ENCODE measurements around the gene C1orf122. TPM values are rescaled to one million over a fixed set of nuclear protein-coding genes. Genes with fewer than 3 reads are reported as not detected.

C1orf122 gene
- 10 to 100 TPM; 15.4 to 25.6 (median 20.1) TPM for total RNA-seq

DNA sequence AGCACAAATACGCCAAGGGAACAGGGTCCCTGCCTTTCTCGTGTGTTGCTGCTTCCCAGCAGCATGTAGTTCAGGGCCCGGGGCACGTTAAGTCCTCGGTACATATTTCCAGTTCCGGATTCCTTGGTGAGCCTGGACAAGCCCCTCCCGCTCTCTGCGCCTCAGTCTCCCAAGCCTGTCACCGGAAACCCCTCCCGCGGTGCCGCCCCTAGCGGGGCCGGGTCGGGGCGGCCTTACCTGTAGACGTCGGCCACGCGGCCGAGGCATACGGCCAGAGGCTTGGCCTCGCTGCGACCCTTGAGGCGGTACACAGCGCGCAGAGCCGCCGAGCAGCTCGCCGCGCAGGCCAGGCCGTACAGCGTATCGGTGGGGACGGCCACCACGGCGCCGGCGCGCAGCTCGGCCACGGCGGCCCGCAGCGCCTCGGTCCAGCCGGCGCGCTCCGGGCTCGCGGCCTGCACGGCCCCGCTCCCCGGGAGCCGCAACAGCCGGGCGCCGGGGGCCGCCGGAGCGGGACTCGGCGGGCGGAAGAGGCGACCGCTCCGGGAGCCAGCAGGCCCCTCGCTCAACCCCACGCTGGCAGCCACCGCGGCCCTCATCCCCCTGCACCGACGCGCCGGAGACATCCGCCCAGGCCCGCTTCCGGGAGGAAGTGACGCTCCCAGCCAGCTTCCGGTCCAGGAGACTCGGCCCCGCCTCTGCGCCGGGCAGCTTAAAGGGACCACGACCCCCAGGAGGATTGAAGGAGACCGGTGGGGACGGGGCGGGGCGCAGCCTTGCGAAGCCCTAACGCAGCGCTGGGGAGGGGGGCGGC, at the start of gene C1orf122, which contains the start of gene YRDC:
C1orf122 (plus strand) TSS at position 236 of the 814 bp plus-strand sequence. CDS start 615 bp downstream, outside the sequence.
YRDC (minus strand) TSS at position 654 of the 814 bp plus-strand sequence; CDS start at position 626, 28 bp downstream.
- TF ChIP-seq CTCF (IDR thresholded peaks at IDR 0.05), result peak in 1 of 4 experiments; percentile 19
- peak; percentile 59 to 77 for TF ChIP-seq POLR2A (IDR thresholded peaks at IDR 0.05)
- Histone ChIP-seq H3K9me3 (no peaks in the 10 kb centered on the region), H3K4me3 (peak within 1 kb of the TSS; percentile 86 to 95), H3K27ac (peak within 1 kb of the TSS; percentile 90 to 97), H3K27me3 (no peaks in the 10 kb centered on the region), H3K36me3 (no peaks in the 10 kb centered on the region), H3K4me1 (peaks cover 14% of the 10 kb centered on the region in 2 donors)
- intact Hi-C loops (cut with DNase I; ENCODE audit: low total_unique reads), result no loop called here
- peak; percentile 91 to 94 for DNase-seq

GRCh38 chr1:37759451-37759850, 48.1 kb upstream of the C1orf122 start:
- H3K4me1 ChIP-seq, result no peaks in the 10 kb centered on the region
- peaks cover under 1 to 9% of the 10 kb centered on the region in 2 donors for H3K27me3 ChIP-seq
- H3K9me3 ChIP-seq, result no peaks in the 10 kb centered on the region
- no peak overlapping the region for H3K4me3 ChIP-seq
- no peaks in the 10 kb centered on the region for H3K36me3 ChIP-seq
- TF ChIP-seq POLR2A (IDR thresholded peaks at IDR 0.05) (no peak), CTCF (IDR thresholded peaks at IDR 0.05) (no peak)
- no peak for DNase-seq
- intact Hi-C loops (cut with DNase I; ENCODE audit: low total_unique reads), result no loop called here
- no peak overlapping the region for H3K27ac ChIP-seq

GRCh38 chr1:37761416-37762095, 46.0 kb upstream of the C1orf122 start:
- Histone ChIP-seq H3K36me3 (no peaks in the 10 kb centered on the region), H3K27ac (no peak overlapping the region), H3K9me3 (no peaks in the 10 kb centered on the region), H3K4me1 (no peaks in the 10 kb centered on the region), H3K4me3 (no peak overlapping the region), H3K27me3 (peaks cover 6 to 19% of the 10 kb centered on the region in 2 donors)
- TF ChIP-seq POLR2A (IDR thresholded peaks at IDR 0.05), result no peak
- no peak for TF ChIP-seq CTCF (IDR thresholded peaks at IDR 0.05)
- intact Hi-C loops (cut with DNase I; ENCODE audit: low total_unique reads), result no loop called here
- no peak for DNase-seq

DNA sequence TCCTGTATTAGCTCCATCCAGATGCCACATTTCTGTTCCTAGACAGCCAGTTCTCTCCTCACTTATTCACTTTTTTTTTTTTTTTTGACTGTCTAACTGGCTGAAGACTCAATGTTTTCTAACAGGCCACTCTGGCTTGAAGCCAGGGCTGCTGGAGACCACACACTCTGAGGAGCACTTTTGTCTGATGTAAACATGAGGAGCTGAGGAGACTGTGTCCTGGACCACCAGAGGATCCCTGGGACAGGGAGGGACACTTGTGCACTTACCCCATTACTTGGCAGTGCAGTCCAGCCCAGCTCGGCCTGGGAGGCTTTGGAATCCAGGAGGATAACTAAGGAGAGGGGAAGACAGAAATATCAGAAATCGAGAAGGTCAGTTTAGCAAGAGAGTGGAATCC, 45.1 kb upstream of the C1orf122 start:
- H3K36me3 ChIP-seq, result no peaks in the 10 kb centered on the region
- no peak overlapping the region for H3K27ac ChIP-seq
- no peak for DNase-seq
- TF ChIP-seq CTCF (IDR thresholded peaks at IDR 0.05), result no peak
- no peak for TF ChIP-seq POLR2A (IDR thresholded peaks at IDR 0.05)
- H3K4me1 ChIP-seq, result no peaks in the 10 kb centered on the region
- no peaks in the 10 kb centered on the region for H3K9me3 ChIP-seq
- H3K4me3 ChIP-seq, result no peak overlapping the region
- peaks cover 6 to 19% of the 10 kb centered on the region in 2 donors for H3K27me3 ChIP-seq
- intact Hi-C loops (cut with DNase I; ENCODE audit: low total_unique reads), result no loop called here
